Stimulated activated CD4-positive, alpha-beta T cell treated with anti-CD3 and anti-CD28 coated beads, TNF-alpha, amount 100 ng/mL, for 4 hours (primary cell): ENCODE data around the gene PTPRG.

Source experiments
- DNase-seq, 3 experiments: peaks; one replicate each; pipeline ENCODE4 v3.0.0-alpha.2; 2020; ENCODE audit warnings: low read depth in 3 of 3

Gene PTPRG

DNA sequence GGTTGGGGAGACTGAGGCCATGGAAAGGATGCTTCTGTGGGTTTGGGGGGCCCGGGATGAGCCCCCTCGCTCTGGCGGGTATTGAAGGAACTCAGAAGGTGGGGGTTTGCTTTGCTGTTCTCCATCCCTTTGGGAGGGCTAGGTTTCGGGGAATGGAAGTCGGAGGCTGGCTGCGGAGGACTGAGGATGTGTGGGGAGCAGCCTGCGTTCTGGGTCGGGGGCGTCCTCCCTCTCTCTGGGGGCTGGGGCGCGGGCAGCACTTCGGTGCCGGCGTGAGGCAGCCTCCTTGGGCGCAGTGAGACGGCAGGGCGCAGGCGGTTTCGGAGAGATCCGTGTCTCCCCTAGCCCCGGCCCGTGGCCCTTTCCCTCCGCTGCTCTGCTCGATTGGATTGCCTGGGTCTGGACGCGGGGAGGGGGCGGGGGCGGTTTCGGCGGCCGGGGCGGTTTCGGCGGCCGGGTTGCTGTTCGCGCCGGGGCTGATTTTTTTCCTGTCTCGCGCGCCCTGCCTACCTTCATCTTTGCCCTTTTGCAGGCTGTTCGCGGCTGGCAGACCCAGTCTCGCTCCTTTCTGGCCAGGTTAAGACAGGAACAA, 1.4 kb downstream of the PTPRG start:
- DNase-seq: no peak

GRCh38 chr3:61563313-61564271, 2.2 kb downstream of the PTPRG start:
- DNase-seq: no peak

- no peak for DNase-seq
Observed at GRCh38 chr3:61564395-61565059, 3.2 kb downstream of the PTPRG start.

GRCh38 chr3:61565569-61565968, 4.2 kb downstream of the PTPRG start:
- no peak for DNase-seq

GRCh38 chr3:61568127-61568526, 6.8 kb downstream of the PTPRG start:
- no peak for DNase-seq

- DNase-seq: no peak
Observed at GRCh38 chr3:61569856-61570580, 8.6 kb downstream of the PTPRG start.

GRCh38 chr3:61570813-61571212, 9.4 kb downstream of the PTPRG start:
- no peak for DNase-seq

GRCh38 chr3:61571516-61572336, 10.4 kb downstream of the PTPRG start:
- no peak for DNase-seq

GRCh38 chr3:61572879-61573278, 11.5 kb downstream of the PTPRG start:
- no peak for DNase-seq

DNA sequence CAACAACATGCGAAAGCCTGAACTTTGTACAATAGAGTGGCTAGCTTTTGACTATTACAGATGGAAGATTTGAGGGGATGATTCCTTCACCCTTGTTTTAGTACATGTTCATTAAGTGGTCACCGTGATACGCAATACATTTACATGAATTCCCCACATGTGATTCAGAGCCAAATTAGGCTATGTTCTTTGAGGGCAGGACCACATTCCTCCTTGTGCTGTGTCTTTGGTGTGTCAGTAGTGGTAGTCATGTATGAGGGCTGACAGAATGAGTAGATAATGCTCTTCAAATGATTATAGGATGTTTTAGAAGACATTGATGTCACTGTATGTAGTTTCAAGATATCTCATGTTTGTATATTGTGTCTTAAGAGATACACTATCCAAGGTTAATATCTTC, 12.1 kb downstream of the PTPRG start:
- no peak for DNase-seq

- DNase-seq: no peak
Observed at GRCh38 chr3:61574854-61575253, 13.5 kb downstream of the PTPRG start.

GRCh38 chr3:61575893-61576292, 14.5 kb downstream of the PTPRG start:
- no peak for DNase-seq

DNA sequence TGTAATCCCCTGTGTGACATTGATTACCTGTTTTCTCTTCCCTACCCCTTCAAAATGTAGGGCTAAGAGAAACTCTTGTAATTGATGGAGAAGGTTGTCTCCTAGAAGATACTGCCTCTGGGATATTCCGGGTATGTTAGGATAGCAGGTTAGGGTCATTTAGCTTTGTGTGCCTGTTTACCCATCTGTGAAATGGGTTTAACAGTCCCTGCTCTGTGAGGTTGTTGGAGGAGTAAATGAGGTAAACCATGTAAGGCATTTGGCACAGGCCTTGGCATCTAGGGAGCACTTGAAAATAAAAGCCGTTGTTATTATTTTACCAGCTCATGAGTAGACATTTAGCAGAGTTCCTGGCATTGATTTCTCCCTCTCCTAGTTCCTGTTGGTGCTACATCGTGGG, 16.4 kb downstream of the PTPRG start:
- no peak for DNase-seq

DNA sequence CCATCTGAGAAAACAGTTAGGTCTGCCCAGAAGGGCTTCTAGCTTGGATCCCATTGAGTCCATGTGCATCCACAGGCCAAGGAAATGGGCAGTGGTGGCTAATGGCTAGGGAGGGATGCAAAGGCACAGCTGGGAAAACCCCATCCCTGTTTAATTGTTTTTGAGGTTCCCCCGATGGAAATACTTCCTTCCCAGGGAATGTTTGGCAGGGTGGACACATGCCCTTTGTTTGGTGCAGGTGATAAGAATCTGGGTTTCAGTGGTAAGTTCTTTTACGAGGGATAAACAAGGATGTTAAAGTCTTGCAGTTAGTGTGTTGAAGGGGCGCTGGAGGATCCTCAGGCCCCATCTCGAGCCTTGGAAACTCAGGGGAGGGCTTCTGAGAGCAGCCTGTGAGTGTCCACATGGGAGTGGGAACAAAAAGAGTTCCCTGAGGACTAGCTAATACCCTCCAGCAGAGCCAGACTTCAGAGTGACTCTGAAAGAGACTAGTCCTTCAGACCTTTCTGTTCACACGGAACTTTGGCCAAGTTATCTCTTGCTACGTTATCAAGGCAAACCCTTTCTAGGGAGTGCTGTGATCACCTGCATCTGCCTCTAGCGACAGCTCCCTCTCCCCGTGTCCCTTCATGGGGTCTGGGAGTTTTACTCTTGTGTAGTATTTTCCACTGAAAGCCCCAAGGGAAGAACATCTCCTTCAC, 17.4 kb downstream of the PTPRG start:
- no peak for DNase-seq

DNA sequence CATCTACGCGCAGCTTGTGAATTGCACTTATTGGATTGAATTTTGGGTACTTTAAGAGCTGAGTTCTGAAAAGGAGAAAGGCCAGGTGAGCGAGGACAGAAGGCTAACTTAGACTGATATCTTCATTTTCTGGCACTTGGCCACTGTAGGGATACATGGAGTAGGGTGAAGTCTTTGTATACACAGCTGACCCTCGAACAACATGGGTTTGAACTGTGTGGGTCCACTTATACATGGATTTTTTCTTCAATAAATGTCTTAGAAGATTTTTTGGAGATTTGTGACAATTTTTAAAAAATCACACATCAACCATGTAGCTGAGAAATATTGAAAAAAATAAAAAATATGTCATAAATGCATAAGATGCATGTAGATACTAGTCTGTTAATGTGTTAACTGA, 18.3 kb downstream of the PTPRG start:
- no peak for DNase-seq

- no peak for DNase-seq
Observed at GRCh38 chr3:61580982-61581643, 19.7 kb downstream of the PTPRG start.

- no peak for DNase-seq
Observed at GRCh38 chr3:61582287-61582686, 20.9 kb downstream of the PTPRG start.

DNA sequence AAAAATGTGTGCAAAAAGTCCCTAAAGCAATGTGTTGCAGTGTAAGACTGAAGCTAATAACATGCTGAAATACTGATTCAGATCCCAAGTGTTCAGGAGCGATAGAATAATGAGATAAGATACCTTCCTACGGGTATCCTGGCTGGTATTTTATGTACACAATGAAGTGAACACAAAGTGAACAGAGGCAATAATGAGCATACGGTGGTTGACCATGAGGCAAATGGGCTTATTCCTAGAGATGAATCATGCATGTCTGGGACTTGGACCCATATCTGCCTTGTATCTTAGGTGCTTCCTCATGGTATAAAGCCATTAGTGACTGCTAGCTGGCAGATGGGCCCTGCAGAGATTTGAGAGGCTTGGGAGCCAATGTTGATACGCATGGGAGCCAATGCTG, 21.5 kb downstream of the PTPRG start:
- DNase-seq: no peak

DNA sequence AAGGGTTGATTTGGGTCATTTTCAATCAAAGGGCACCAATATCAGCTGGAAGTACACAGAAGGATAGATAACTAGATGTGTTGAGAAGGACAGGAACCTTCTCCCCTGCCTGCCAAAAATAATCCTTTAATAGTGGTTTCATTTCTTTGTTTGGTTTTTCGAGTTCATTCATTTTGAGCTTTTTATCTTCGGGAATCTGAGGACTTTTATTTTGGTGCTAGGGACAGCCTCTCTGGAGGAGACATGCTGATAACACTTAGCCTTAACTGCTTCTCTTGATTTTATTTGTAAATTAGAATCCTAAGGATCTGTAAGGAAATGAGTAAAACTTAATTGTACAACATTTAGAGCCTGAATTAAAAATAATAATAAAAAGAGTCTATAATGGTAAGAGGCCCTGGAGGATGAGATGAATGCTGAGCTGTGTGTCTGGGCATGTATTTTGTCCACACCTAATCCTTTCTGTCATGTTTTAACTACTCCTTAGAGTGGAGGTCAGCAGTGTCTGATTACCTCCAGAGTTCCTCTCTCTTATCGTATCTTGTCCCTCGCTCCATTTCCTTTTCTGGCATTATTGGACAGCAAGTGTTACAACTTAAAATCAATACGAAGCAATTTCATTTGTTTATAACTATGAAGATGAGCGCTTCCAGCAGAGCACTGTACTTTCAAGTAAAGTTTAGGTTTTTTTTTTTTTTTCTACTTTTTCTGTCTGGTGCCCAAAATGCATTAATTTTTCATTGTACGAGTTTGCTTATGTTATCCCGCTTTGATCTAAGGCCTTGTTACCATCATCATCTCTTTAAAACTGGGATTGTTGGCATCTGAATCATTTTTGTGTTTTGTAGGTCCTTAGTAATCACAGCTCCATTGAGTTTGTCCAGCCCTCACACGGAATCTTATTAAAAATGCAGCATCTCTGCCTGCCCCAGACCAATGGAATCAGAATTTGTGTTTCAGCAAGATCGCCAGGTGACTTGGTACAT, 22.8 kb downstream of the PTPRG start:
- no peak for DNase-seq
